ENCODE results near the gene RFX2.

GRCh38 chr19:6150289-6150688, 40.0 kb upstream of the RFX2 start:
- TF ChIP-seq ASH2L (IDR thresholded peaks at IDR 0.05; ENCODE audit: borderline replicate concordance, low read depth) (no peak), POLR2A (IDR thresholded peaks at IDR 0.05; ENCODE audit: low read depth, low read length) (no peak), SIX5 (IDR thresholded peaks at IDR 0.05; ENCODE audit: low read depth, low read length, severe bottlenecking) (no peak), CTCF (IDR thresholded peaks at IDR 0.05 in 2 of 3, conservative IDR thresholded peaks at IDR 0.05 in 1 of 3; ENCODE audit: control insufficient read depth in 2 of 3, extremely low read depth in 1 of 3, insufficient read depth in 1 of 3, low read depth in 3 of 3, low read length in 3 of 3) (no peak), BACH1 (IDR thresholded peaks at IDR 0.05; ENCODE audit: borderline replicate concordance) (no peak), CHD4 (IDR thresholded peaks at IDR 0.05) (no peak), TCF7 (IDR thresholded peaks at IDR 0.05; ENCODE audit: borderline replicate concordance) (no peak), EGR1 (IDR thresholded peaks at IDR 0.05; ENCODE audit: borderline replicate concordance in 1 of 2, low read depth in 2 of 2, low read length in 2 of 2) (no peak), NFYA (IDR thresholded peaks at IDR 0.05; ENCODE audit: borderline replicate concordance, low read depth, low read length) (no peak)
